Fibroblast of peridontal ligament (primary cell): ENCODE results near the gene TGFB2.
"Not testable (repeated sequence)": the region's sequence is repeated elsewhere in the genome, so short reads cannot be mapped to it uniquely, and the experiment has no call there.

Experiments
- DNase-seq: peaks from one replicate; pipeline ENCODE4 v3.0.0-alpha.2; 2010; ENCODE audit errors: extremely low read depth

TGFB2 gene

GRCh38 chr1:218344814-218345672 lies at the start of gene TGFB2:
Gene TGFB2 (plus strand): TSS chr1:218345336. CDS start chr1:218346702, 1,366 bp downstream.
- peak; percentile 96 for DNase-seq

- no peak for DNase-seq
Observed at GRCh38 chr1:218296162-218296561, 49.0 kb upstream of the TGFB2 start.

GRCh38 chr1:218297461-218297860 lies 47.7 kb upstream of the TGFB2 start:
- no peak for DNase-seq

GRCh38 chr1:218297867-218298266 lies 47.3 kb upstream of the TGFB2 start:
- DNase-seq = peak; percentile 25

- DNase-seq = no peak
Observed at GRCh38 chr1:218298398-218298797, 46.7 kb upstream of the TGFB2 start.

GRCh38 chr1:218299416-218299815 lies 45.7 kb upstream of the TGFB2 start:
- DNase-seq = peak; percentile 87

- no peak for DNase-seq
Observed at GRCh38 chr1:218301217-218301616, 43.9 kb upstream of the TGFB2 start.

- DNase-seq = no peak
Observed at GRCh38 chr1:218302155-218302554, 43.0 kb upstream of the TGFB2 start.

- DNase-seq = no peak
Observed at GRCh38 chr1:218303176-218303879, 41.8 kb upstream of the TGFB2 start.

- DNase-seq = no peak
Observed at GRCh38 chr1:218304281-218305039, 40.7 kb upstream of the TGFB2 start.

GRCh38 chr1:218305472-218306064 lies 39.6 kb upstream of the TGFB2 start:
- no peak for DNase-seq

GRCh38 chr1:218312509-218312908 lies 32.6 kb upstream of the TGFB2 start:
- DNase-seq = no peak

GRCh38 chr1:218314316-218314715 lies 30.8 kb upstream of the TGFB2 start:
- no peak for DNase-seq

- DNase-seq = no peak
Observed at GRCh38 chr1:218315638-218316037, 29.5 kb upstream of the TGFB2 start.

GRCh38 chr1:218317061-218317460 lies 28.1 kb upstream of the TGFB2 start:
- DNase-seq = no peak

- DNase-seq = not testable (repeated sequence)
Observed at GRCh38 chr1:218320182-218320581, 25.0 kb upstream of the TGFB2 start.

GRCh38 chr1:218322762-218323161 lies 22.4 kb upstream of the TGFB2 start:
- DNase-seq = no peak

GRCh38 chr1:218323568-218324225 lies 21.4 kb upstream of the TGFB2 start:
- DNase-seq = no peak

- DNase-seq = no peak
Observed at GRCh38 chr1:218324226-218324580, 20.9 kb upstream of the TGFB2 start.

GRCh38 chr1:218328769-218329168 lies 16.4 kb upstream of the TGFB2 start:
- no peak for DNase-seq

- DNase-seq = peak; percentile 79
Observed at GRCh38 chr1:218330043-218330623, 15.0 kb upstream of the TGFB2 start.
